Right atrium auricular region (tissue), 2 donors: ENCODE results near the gene ANKRD40. TPM values are rescaled to one million over a fixed set of nuclear protein-coding genes. Genes with fewer than 3 reads are reported as not detected.
A peak's percentile ranks its signal among the peaks of the same experiment; 100 is the strongest.
"Not testable (repeated sequence)": the region's sequence is repeated elsewhere in the genome, so short reads cannot be mapped to it uniquely, and the experiment has no call there.

ENCODE experiments used
- DNase-seq: peaks from one replicate; pipeline ENCODE4 v3.0.0-alpha.2; 2019; ENCODE audit warnings: low spot score
- H3K27ac ChIP-seq, 2 donors: fragments of 200-600 bp; sonication (generic); 1 replicate in 1 of 2; 2 replicates in 1 of 2; pipeline ENCODE4 v1.5.1; 2016 to 2019
- H3K27me3 ChIP-seq, 2 donors: fragments of 200-600 bp; sonication (generic); one replicate each; pipeline versions ENCODE4 v1.5.1 to v1.6.0; 2017 to 2019
- H3K36me3 ChIP-seq: fragments of 200-600 bp; sonication (generic); one replicate; pipeline ENCODE4 v1.5.1; 2016
- H3K4me1 ChIP-seq, 2 donors: fragments of 200-600 bp; sonication (generic); one replicate each; pipeline versions ENCODE4 v1.5.1 to v1.6.0; 2017 to 2019
- H3K4me3 ChIP-seq, 2 donors: fragments of 200-600 bp; sonication (generic); 1 replicate in 1 of 2; 2 replicates in 1 of 2; pipeline ENCODE4 v1.5.1; 2017 to 2019; ENCODE audit warnings: mild to moderate bottlenecking in 1 of 2, moderate library complexity in 1 of 2
- H3K9me3 ChIP-seq, 2 donors: fragments of 200-600 bp; sonication (generic); one replicate each; pipeline ENCODE4 v1.5.1; 2019
- total RNA-seq, 2 donors: library from RNA; depleted of rRNA; stranded (reverse); fragments of >200 nt; gene quantifications; one replicate each; pipeline ENCODE4 v1.1.0, GENCODE V29; 2016
- TF ChIP-seq, protein P1 (sequence below), 2 donors: fragments of 200-600 bp; sonication (generic); IDR thresholded peaks; one replicate each; pipeline ENCODE4 v1.5.1; 2019; ENCODE audit warnings: antibody characterized with exemption in 2 of 2

Gene ANKRD40
- total RNA-seq, 2 donors from 2014 or later: 30.5 to 33.8 TPM

GRCh38 chr17:50725769-50726655, 18.3 kb upstream of the ANKRD40 start:
- TF ChIP-seq, protein P1, sequence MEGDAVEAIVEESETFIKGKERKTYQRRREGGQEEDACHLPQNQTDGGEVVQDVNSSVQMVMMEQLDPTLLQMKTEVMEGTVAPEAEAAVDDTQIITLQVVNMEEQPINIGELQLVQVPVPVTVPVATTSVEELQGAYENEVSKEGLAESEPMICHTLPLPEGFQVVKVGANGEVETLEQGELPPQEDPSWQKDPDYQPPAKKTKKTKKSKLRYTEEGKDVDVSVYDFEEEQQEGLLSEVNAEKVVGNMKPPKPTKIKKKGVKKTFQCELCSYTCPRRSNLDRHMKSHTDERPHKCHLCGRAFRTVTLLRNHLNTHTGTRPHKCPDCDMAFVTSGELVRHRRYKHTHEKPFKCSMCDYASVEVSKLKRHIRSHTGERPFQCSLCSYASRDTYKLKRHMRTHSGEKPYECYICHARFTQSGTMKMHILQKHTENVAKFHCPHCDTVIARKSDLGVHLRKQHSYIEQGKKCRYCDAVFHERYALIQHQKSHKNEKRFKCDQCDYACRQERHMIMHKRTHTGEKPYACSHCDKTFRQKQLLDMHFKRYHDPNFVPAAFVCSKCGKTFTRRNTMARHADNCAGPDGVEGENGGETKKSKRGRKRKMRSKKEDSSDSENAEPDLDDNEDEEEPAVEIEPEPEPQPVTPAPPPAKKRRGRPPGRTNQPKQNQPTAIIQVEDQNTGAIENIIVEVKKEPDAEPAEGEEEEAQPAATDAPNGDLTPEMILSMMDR (IDR thresholded peaks at IDR 0.05): no peak
- Histone ChIP-seq H3K36me3 (no peaks in the 10 kb centered on the region), H3K4me1 (peaks cover 0 to 86% of the 10 kb centered on the region in 2 donors), H3K4me3 (no peak overlapping the region), H3K27ac (no peak overlapping the region), H3K27me3 (no peaks in the 10 kb centered on the region), H3K9me3 (no peaks in the 10 kb centered on the region)
- DNase-seq: no peak

DNA sequence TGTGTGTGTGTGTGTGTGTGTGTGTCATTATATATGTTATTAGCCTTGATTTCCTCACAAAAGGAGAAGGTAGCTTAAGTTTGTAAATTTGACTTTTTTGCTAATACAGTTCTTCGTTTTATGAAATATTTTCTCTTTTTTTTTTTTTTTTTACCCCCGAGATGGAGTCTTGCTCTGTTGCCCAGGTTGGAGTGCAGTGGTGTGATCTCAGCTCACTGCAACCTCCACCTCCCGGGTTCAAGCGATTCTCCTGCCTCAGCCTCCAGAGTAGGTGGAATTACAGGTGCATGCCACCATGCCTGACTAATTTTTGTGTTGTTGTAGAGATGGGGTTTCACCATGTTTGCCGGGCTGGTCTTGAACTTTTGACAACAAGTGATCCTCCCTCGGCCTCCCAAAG, 16.9 kb upstream of the ANKRD40 start:
- not testable (repeated sequence) for H3K36me3 ChIP-seq, H3K4me3 ChIP-seq, H3K27me3 ChIP-seq, H3K9me3 ChIP-seq, H3K27ac ChIP-seq, DNase-seq
- H3K4me1 ChIP-seq: peaks cover 0 to 77% of the 10 kb centered on the region in 2 donors

DNA sequence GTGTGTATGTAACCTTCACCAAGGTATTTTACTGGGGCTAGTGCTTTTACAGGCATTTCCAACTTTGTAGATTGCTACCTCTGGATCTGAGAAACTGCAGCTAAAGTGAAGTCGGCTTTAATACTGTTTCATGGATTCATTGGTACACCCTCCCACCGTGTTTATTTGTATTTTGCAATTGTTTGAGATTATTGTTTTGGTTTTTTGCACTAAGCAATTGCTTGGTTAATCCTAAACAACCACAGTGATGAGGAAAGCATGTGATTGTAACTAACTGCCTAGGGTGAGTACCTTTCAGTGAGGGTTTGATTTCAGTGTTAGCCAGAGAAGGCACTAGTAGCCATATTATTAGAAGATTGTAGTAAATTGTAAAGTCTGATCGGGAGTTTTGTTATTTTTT, 15.0 kb upstream of the ANKRD40 start:
- Histone ChIP-seq H3K9me3 (no peaks in the 10 kb centered on the region), H3K4me1 (peaks cover 0 to 65% of the 10 kb centered on the region in 2 donors), H3K4me3 (no peak overlapping the region), H3K27ac (no peak overlapping the region), H3K36me3 (no peaks in the 10 kb centered on the region), H3K27me3 (no peaks in the 10 kb centered on the region)
- DNase-seq: no peak
- TF ChIP-seq, protein P1 (IDR thresholded peaks at IDR 0.05): no peak

DNA sequence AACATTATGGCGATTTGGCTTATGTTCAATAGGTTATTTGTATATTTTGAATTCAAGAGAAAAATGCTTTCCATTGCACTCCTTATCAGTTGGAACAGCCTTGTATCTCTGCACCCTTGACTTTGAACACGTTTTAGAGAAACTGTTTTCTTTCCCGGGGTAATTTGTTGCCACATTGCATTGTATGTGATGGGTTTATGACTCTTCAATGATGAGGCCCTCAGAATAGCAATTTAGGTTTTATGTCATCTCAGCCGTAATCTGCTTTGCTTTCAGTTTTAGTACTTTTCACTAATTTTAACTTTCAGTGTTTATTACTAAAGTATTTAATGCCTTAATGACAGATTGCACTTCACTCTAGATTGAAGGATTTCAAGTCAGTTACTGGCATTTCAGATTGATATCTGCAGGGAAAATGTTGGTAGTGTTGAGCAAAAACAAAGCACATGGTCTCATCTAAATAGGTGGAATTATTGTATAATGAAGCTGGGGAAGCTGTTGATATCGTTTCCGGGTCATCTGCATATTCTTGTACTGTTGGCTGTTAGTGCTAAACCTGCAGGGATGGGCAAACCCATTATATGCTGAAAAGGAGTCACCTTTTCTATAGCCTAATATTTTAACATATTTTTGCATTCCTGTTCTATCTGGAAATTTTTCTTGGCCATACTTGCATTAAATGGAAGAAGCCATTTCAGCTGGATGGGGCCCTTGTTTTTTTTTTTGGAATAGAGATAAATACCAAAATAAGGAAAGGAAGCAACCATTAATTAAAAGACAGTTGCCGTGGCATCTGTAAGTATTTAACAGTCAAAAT, 13.7 kb upstream of the ANKRD40 start:
- H3K27ac ChIP-seq: peak overlapping the region in 1 of 2 donors; percentile 98
- no peaks in the 10 kb centered on the region for H3K36me3 ChIP-seq
- peaks cover 0 to 54% of the 10 kb centered on the region in 2 donors for H3K4me1 ChIP-seq
- DNase-seq: no peak
- H3K27me3 ChIP-seq: no peaks in the 10 kb centered on the region
- TF ChIP-seq, protein P1 (IDR thresholded peaks at IDR 0.05): no peak
- H3K4me3 ChIP-seq: peak overlapping the region; percentile 77 to 93
- H3K9me3 ChIP-seq: no peaks in the 10 kb centered on the region

DNA sequence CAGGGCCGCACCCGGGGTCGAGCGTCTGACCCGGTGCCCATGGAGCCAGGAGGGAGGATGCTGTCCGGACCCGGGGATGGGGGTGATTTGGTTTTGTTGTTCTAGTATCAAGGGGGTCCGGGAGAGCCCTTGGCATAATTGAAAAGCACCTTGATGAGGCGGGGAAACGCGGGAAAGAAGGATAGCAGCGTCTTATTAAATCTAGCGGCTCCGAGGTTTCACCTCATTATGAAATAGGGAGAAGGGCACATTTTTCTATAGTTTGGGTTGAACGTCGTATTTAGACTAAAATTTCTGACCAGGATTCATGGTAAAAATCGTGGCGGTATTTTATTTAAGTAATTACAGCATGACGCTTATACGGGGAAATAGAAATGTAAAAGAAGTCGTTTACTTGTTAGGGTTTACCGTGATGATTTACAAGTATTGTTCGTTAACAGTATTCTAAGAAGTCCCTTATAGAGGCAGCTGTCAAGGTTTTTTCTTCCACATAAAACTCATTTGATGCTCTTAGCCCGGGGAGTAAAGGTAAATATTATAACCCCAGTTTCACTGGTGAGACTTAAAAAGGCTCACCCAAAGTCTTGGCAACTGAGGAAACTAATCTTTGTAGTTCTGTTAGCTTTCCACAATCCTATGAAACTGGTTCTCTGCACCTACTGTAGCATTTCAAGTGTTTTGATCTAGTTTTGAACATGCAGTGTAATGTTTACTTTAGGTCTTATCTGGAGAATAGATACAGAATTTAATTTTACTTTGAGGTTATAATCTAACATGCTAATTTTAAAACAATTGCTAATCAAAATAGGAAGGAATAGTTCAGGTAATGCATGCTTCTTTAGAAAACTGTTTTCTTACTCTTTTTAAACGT, 12.4 kb upstream of the ANKRD40 start:
- Histone ChIP-seq H3K4me3 (peak overlapping the region; percentile 77 to 93), H3K27ac (peak overlapping the region; percentile 98), H3K36me3 (no peaks in the 10 kb centered on the region), H3K27me3 (no peaks in the 10 kb centered on the region), H3K9me3 (no peaks in the 10 kb centered on the region), H3K4me1 (peaks cover 0 to 42% of the 10 kb centered on the region in 2 donors)
- TF ChIP-seq, protein P1 (IDR thresholded peaks at IDR 0.05): no peak
- DNase-seq: no peak
